NCI-H2196 (cell line): ENCODE data around the gene CELF2.
"Not testable (repeated sequence)": the region's sequence is repeated elsewhere in the genome, so short reads cannot be mapped to it uniquely, and the experiment has no call there.

Experiments
- DNase-seq: peaks from one replicate; lab custom pipeline; 2025; ENCODE audit not compliant: unreplicated experiment; lab: John Stamatoyannopoulos, UW

CELF2 gene

GRCh38 chr10:11366889-11367288 is 349.2 kb downstream of the CELF2 start:
- DNase-seq, result not testable (repeated sequence)

GRCh38 chr10:11367505-11367904 is 349.8 kb downstream of the CELF2 start:
- DNase-seq, result no peak

DNA sequence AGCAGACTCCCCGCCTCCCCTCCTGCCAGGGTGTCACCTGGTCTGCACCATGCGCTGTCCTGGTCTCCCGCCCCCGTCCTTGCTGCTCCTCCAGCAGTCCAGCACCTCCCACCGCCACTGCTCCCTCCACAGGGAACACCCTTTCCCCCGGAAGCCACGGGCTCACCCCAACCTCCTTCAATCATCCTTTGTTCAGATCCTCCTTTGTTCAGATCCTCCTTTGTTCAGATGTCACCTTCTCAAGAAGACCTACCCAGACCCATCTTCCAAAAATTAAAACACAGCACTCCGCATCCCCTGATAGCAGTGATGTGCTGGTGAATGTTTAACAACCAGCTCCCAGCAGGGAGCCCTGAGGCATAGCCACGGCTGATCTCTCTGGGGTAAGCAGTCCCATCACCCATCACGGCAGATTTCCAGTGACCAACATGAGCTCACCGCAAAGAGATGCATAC is 356.1 kb downstream of the CELF2 start:
- no peak for DNase-seq

GRCh38 chr10:11377267-11377666 is 359.6 kb downstream of the CELF2 start:
- no peak for DNase-seq

DNA sequence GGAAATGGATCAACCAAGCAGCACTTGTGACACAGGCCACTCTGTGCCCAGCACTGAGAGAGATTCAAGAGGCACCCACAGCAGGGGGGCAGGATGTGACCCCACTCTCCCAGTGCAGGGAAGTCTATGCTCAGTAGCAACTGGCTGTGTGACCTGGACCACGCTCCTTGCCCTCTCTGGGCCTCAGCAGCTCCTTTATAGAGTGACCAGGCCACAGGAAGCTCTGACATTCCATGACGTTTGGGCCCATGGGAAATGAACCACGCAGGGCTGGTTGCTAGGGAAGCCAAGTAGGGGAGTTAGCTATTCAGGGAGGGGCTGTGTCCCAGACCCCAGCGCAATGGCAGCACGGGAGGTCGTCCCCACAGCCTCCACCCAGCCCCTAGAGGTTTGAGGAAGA is 361.2 kb downstream of the CELF2 start:
- DNase-seq, result no peak

GRCh38 chr10:11379771-11380170 is 362.1 kb downstream of the CELF2 start:
- DNase-seq, result no peak

DNA sequence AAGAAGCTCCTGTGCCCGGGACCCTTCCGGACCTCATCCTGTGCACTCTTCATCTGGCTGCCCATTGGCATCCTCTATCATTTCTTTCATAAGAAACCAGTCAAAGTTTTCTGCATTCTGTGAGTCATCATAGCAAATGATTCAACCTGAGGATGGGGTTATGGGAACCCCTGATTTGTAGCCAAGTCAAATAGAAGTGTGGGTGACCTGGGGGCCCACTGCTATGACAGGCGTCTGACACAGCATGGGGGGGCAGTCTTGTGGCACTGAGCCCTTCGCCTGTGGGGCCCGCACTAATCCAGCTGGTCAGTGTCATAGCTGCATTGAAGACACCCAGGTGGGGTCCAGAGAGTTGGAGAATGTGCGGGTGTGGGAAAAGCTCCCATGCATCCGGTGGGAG is 363.4 kb downstream of the CELF2 start:
- DNase-seq, result no peak

GRCh38 chr10:11381511-11381910 is 363.8 kb downstream of the CELF2 start:
- DNase-seq, result no peak

GRCh38 chr10:11382187-11382586 is 364.5 kb downstream of the CELF2 start:
- no peak for DNase-seq

GRCh38 chr10:11386044-11386443 is 368.4 kb downstream of the CELF2 start:
- DNase-seq, result no peak
